HEK293 (cell line): ENCODE results near the gene KCNMB2.

Source experiments
- CTCF ChIP-seq: fragments of 450-650 bp; formaldehyde crosslinking; IDR thresholded peaks from 2 replicates; pipeline ENCODE4 v1.5.1; 2016; ENCODE audit warnings: missing biosample characterization, missing genetic modification characterization
- REST ChIP-seq: fragments of 450-650 bp; formaldehyde crosslinking; IDR thresholded peaks from 2 replicates; pipeline ENCODE4 v1.5.1; 2016; ENCODE audit warnings: missing biosample characterization, missing genetic modification characterization
- TCF7L2 ChIP-seq: IDR thresholded peaks from 2 replicates; pipeline ENCODE4 v1.6.1; 2011; ENCODE audit warnings: low read depth, mild to moderate bottlenecking, inconsistent platforms, low read length, moderate library complexity, borderline replicate concordance
- ZFP3 ChIP-seq: fragments of 450-650 bp; formaldehyde crosslinking; IDR thresholded peaks from 2 replicates; pipeline ENCODE4 v1.5.1; 2016; ENCODE audit warnings: low read depth, missing biosample characterization, missing genetic modification characterization
- ZNF114 ChIP-seq: fragments of 450-650 bp; formaldehyde crosslinking; IDR thresholded peaks from 2 replicates; pipeline ENCODE4 v1.5.0; 2017; ENCODE audit warnings: missing biosample characterization, missing genetic modification characterization
- ZNF24 ChIP-seq: fragments of 450-650 bp; formaldehyde crosslinking; IDR thresholded peaks from 2 replicates; pipeline ENCODE4 v1.5.1; 2016; ENCODE audit warnings: missing biosample characterization, missing genetic modification characterization
- ZNF324 ChIP-seq: fragments of 450-650 bp; formaldehyde crosslinking; IDR thresholded peaks from 2 replicates; pipeline ENCODE4 v1.5.1; 2016; ENCODE audit warnings: missing biosample characterization, missing genetic modification characterization
- ZNF433 ChIP-seq: fragments of 450-650 bp; formaldehyde crosslinking; IDR thresholded peaks from 2 replicates; pipeline ENCODE4 v1.5.1; 2016; ENCODE audit warnings: missing biosample characterization, missing genetic modification characterization, low read depth
- ZNF624 ChIP-seq: fragments of 450-650 bp; formaldehyde crosslinking; IDR thresholded peaks from 2 replicates; pipeline ENCODE4 v1.5.1; 2017; ENCODE audit warnings: missing biosample characterization, missing genetic modification characterization

DNA sequence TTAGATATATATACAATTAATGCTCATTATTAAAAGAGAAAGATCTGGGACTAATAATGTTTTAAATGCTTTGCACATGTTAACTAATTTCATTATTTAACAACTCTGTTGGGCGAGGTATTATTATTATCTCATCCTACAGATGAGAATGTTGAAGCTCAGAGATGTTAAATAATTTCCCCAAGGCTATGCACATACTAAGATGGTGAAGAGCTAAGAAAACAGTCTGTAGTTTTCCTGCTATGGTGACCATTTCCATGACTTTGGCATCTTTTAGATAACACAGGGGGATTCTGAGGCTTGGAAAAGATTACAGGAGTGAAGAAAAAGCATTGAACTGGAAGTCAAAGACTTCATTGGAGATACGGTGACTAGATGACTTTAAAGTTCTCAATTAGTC, 308.7 kb downstream of the KCNMB2 start:
- TF ChIP-seq TCF7L2 (no peak), CTCF (tag by site-specific recombination) (no peak), ZFP3 (tag by site-specific recombination) (no peak), ZNF624 (tag by site-specific recombination) (no peak), REST (tag by site-specific recombination) (no peak), ZNF324 (no peak), ZNF433 (no peak), ZNF114 (no peak), ZNF24 (tag by site-specific recombination) (no peak)
